ENCODE measurements around the gene ILF3. TPM values are rescaled to one million over a fixed set of nuclear protein-coding genes. Genes with fewer than 3 reads are reported as not detected.
A peak's percentile ranks its signal among the peaks of the same experiment; 100 is the strongest.

Gene ILF3
- total RNA-seq (100 to 1,000 TPM; 385 to 391 TPM), polyA plus RNA-seq (10 to 100 TPM; 79.6 to 99.1 (median 92.8) TPM), total RNA-seq (609 to 1,057 (median 692) reads per million in 6 experiments)

DNA sequence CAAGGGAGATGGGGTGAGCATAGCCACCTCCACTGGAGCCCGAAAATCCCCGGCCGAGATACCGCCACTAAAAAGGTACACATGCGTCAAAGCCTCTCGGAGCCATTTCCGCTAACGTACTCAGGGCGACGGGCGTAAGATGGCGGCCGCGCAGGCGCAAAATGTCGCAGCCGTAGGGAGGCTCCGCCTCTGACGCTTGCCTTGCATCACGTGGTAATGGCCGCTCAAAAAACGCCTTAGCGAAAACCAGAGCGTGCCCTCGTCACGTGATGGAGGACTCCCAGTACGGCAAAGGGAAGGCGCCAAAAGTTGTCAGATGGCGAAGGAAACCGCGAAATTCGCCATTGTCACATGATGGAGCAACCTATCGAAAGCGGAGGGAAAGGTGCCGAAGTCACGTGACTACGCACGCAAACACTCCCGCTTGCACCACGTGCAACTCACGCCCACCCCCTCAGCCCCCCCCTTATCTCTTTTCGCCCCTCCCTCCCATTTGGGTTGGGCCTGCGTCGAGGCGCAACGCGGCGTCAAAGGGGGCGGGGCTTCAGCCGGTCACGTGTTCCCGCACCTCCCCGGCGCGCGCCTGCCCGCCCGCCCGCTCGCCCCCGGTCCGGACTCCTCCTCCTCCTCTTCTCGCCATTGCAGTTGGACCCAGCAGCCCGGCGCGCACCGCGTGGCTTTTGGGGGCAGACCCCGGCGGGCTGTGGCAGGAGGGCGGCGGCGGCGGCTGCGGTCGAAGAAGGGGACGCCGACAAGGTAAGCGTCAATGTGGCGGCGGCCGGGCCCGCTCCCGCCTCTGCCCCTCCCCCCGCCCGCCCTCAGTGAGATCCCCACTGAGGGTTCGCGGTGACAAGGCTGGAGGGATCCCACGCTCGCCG, at the start of gene ILF3:
ILF3 (plus strand) TSS at position 615 of the 878 bp plus-strand sequence. CDS start 16,260 bp downstream, outside the sequence.
- no peaks in the 10 kb centered on the region for H3K9me3 Mint-ChIP-seq
- H3K4me1 Mint-ChIP-seq, result peaks cover 16 to 58% (median 44%) of the 10 kb centered on the region in 4 donors
- POLR2A ChIA-PET, result interaction anchor here (0.6 to 5.1 kb wide), 17 partner anchors 9 to 511 kb away, joined by 3 to 53 read pairs (median 4); partner anchors contain the start of genes DNM2, KRI1 and SLC44A2
- H3K36me3 Mint-ChIP-seq, result peaks cover 0 to 31% (median 3%) of the 10 kb centered on the region in 3 donors
- peaks cover 0 to 3% (median 0%) of the 10 kb centered on the region in 5 donors for H3K27me3 Mint-ChIP-seq
- DNase-seq (peak; percentile 97 to 100 (median 100)), ATAC-seq (peak; percentile 80 to 87)
- H3K4me3 Mint-ChIP-seq, result peak within 1 kb of the TSS; percentile 93 to 97 (median 96)
- peak within 1 kb of the TSS; percentile 97 to 100 (median 99) for H3K27ac Mint-ChIP-seq

DNA sequence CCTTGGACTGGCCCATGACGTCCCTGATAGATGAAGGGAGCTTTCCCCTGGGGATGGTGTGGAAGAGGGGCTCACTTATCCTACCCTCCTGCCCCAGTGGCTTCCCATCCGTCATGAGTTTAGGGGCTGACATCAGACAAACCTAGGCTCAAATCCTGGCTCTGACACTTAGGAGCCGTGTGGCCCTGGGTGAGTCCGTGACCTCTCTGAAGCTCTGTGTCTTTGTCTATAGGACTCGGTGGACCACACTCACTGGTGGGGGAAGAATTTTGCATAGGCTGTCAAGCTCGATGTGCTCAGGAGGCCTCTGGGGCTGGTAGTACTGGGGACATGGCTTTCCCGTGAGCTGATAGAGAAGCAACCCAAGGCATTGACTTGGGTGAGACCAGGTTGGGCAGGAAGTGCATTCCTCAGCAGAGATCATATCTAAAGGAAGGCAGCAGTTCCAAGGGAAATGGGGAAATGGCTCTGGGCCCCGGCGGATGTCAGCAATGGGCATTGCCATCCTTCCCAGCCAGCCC, 49.6 kb upstream of the ILF3 start:
- DNase-seq (peak in 3 of 10 donors; percentile 22 to 65 (median 36)), ATAC-seq (peak; percentile 1 to 3)
- Mint-ChIP-seq H3K4me3 (peak overlapping the region; percentile 91 to 100 (median 98)), H3K27ac (peak overlapping the region; percentile 96 to 100 (median 99)), H3K36me3 (peaks cover 0 to 10% (median 0%) of the 10 kb centered on the region in 3 donors), H3K27me3 (no peaks in the 10 kb centered on the region), H3K4me1 (peaks cover 15 to 51% (median 33%) of the 10 kb centered on the region in 4 donors), H3K9me3 (no peaks in the 10 kb centered on the region)
- POLR2A ChIA-PET, result interaction anchor here (0.7 to 5.0 kb wide), 15 partner anchors 12 to 266 kb away, joined by 3 to 106 read pairs (median 11); partner anchors contain the start of genes ATG4D, ILF3, KRI1 and TMED1

DNA sequence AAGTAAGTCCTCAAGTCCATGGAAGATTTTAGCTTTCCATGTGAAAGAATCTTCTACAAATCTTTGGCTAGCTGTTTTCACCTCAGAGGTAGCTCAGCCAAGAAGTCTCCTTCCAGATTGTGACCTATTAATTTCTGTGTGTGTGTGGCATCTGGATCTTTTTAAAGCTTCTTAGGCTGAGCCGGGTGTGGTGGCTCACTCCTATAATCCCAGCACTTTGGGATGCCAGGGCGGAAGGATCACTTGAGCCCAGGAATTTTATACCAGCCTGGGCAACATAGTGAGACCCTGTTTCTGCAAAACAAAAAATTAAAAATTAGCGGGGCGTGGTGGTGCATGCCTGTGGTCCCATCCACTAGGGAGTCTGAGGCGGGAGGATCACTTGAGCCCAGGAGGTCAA, 42.2 kb upstream of the ILF3 start:
- Mint-ChIP-seq H3K27ac (peak overlapping the region in 5 of 10 donors; percentile 14 to 66 (median 59)), H3K4me1 (peaks cover 5 to 64% (median 43%) of the 10 kb centered on the region in 4 donors), H3K36me3 (peaks cover 0 to 25% (median 2%) of the 10 kb centered on the region in 3 donors), H3K9me3 (no peaks in the 10 kb centered on the region), H3K27me3 (no peaks in the 10 kb centered on the region), H3K4me3 (peak overlapping the region in 3 of 10 donors; percentile 29 to 39 (median 32))
- no peak for ATAC-seq
- no peak for DNase-seq
- POLR2A ChIA-PET, result interaction anchor here (1.4 to 12.5 kb wide), 5 partner anchors 8 to 32 kb away, joined by 3 to 106 read pairs (median 4); no protein-coding TSS in a partner anchor

DNA sequence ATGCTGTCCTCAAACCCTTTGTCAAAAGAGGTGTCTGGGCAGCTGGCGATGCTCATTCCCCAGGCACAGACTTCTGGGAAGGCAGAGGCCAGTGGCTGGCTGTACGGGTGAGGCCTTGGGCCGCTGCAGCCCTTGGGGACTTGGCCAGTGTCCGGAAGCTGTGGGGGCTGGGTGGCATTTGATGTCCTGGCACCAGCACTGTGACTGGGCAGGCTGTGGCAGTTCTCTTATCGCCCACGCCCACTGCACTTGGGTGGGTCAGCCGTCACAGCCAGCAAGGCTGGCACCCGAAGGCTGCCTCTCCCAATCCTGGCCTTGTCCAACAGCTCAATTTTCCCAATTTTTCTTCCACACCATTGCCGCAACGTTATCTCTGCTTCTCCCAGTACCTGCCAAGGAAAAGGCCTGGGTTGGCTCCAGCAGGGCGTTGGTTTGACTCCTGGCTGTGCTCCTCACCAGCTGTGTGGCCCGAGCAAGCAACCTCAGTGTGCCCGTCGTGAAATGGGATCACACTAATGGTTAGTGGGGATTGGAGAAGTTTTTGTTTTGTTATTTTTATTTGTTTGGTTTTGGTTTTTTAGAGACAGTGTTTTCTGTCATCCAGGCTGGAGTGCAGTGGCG, 41.5 kb upstream of the ILF3 start:
- no peak for ATAC-seq
- no peak for DNase-seq
- Mint-ChIP-seq H3K27ac (peak overlapping the region in 9 of 10 donors; percentile 15 to 81 (median 62)), H3K9me3 (no peaks in the 10 kb centered on the region), H3K36me3 (peaks cover 0 to 24% (median 2%) of the 10 kb centered on the region in 3 donors), H3K4me3 (peak overlapping the region in 4 of 10 donors; percentile 11 to 62 (median 39)), H3K27me3 (no peaks in the 10 kb centered on the region), H3K4me1 (peaks cover 9 to 66% (median 48%) of the 10 kb centered on the region in 4 donors)
- POLR2A ChIA-PET, result interaction anchor here (0.5 to 12.5 kb wide), 6 partner anchors 8 to 32 kb away, joined by 3 to 106 read pairs (median 4); no protein-coding TSS in a partner anchor

DNA sequence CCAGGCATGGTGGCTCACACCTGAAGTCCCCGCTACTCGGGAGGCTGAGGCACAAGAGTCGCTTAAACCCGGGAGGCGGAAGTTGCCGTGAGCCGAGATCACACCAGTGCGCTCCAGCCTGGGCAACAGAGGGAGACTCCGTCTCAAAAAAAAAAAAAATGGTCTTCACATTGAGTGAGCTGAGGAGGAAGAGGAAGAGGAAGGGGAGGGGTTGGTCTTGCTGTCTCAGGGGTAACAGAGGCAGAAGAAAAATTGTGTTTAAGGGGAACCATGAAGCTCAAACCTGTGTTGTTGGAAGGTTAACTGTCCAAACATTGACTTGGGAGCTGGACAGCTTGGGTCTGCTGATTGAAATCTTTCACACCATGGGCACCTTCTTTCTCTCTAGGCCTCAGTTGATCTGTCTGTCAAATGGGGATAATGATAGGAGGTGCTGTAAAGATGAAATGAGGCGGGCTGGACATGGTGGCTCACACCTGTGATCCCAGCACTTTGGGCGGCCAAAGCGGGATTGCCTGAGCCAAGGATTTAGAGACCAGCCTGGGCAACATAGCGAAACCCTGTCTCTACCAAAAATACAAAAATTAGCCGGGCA, 38.6 kb upstream of the ILF3 start:
- Mint-ChIP-seq H3K27me3 (no peaks in the 10 kb centered on the region), H3K36me3 (peaks cover 0 to 41% (median 3%) of the 10 kb centered on the region in 3 donors), H3K4me1 (peaks cover 12 to 62% (median 50%) of the 10 kb centered on the region in 4 donors), H3K9me3 (no peaks in the 10 kb centered on the region), H3K4me3 (peak overlapping the region; percentile 41 to 84 (median 65)), H3K27ac (peak overlapping the region; percentile 34 to 92 (median 86))
- ATAC-seq, result peak; percentile 27 to 49
- POLR2A ChIA-PET, result interaction anchor here (0.6 to 12.5 kb wide), 2 partner anchors 12 to 36 kb away, joined by 8 to 106 read pairs; no protein-coding TSS in a partner anchor
- no peak for DNase-seq

DNA sequence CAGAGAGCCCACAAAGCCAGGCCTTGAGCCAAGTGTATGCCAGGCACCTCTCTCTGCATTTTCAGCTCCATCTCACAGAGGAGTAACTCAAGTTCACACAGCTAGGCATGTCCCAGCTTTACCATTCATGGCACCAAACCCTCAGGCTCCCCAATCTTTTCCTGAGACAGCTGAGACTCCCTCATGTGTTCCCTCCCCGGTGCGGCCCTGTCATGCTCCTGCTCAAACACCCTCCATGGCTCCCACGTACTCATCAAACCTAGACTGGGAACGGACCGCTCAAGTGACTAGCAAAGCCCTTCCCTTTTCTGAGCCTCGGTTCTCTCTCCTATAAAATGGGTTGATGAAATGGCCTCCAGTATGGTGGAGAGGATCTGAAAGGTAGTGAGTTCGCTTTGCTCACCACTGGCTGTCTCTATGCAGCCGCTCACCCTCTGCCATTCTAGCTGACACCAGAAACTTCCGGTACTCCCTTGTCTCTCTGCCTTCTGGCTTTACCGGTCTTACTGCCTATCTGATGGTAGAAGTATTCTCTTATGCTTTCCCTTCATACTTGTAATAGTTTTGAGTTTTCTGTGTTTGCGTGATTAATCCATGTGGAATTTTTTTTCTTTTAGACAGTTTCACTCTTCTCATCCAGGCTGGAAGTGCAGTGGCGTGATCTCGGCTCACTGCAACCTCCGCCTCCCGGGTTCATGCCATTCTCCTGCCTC, 36.6 kb upstream of the ILF3 start:
- no peaks in the 10 kb centered on the region for H3K27me3 Mint-ChIP-seq
- no peaks in the 10 kb centered on the region for H3K9me3 Mint-ChIP-seq
- peaks cover 23 to 68% (median 62%) of the 10 kb centered on the region in 4 donors for H3K4me1 Mint-ChIP-seq
- POLR2A ChIA-PET, result interaction anchor here (0.6 to 12.5 kb wide), 6 partner anchors 9 to 36 kb away, joined by 3 to 106 read pairs (median 4); no protein-coding TSS in a partner anchor
- no peak for DNase-seq
- peak overlapping the region; percentile 8 to 89 (median 86) for H3K27ac Mint-ChIP-seq
- no peak for ATAC-seq
- H3K4me3 Mint-ChIP-seq, result peak overlapping the region in 7 of 10 donors; percentile 9 to 55 (median 36)
- peaks cover 0 to 55% (median 3%) of the 10 kb centered on the region in 3 donors for H3K36me3 Mint-ChIP-seq

DNA sequence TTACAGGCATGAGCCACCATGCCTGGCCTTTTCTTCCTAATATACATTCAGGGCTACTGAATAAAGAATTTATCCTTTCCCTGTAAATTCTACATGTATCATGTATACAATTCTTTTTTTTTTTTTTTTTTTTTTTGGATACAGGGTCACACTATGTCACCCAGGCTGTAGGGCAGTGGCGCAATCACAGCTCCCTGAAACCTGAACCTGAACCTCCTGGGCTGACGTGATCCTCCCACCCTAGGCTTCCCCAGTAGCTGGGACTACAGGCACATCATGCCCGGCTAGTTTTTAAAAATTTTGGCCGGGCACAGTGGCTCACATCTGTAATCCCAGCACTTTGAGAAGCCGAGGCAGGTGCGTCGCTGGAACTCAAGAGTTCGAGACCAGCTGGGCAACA, 35.3 kb upstream of the ILF3 start:
- Mint-ChIP-seq H3K27ac (peak overlapping the region in 2 of 10 donors; percentile 56 to 88), H3K27me3 (no peaks in the 10 kb centered on the region), H3K9me3 (no peaks in the 10 kb centered on the region), H3K4me3 (no peak overlapping the region), H3K36me3 (peaks cover 0 to 45% (median 3%) of the 10 kb centered on the region in 3 donors), H3K4me1 (peaks cover 20 to 71% (median 60%) of the 10 kb centered on the region in 4 donors)
- ATAC-seq (no peak), DNase-seq (no peak)
- POLR2A ChIA-PET, result interaction anchor here (0.5 to 12.5 kb wide), 5 partner anchors 11 to 197 kb away, joined by 3 to 106 read pairs (median 5); no protein-coding TSS in a partner anchor

DNA sequence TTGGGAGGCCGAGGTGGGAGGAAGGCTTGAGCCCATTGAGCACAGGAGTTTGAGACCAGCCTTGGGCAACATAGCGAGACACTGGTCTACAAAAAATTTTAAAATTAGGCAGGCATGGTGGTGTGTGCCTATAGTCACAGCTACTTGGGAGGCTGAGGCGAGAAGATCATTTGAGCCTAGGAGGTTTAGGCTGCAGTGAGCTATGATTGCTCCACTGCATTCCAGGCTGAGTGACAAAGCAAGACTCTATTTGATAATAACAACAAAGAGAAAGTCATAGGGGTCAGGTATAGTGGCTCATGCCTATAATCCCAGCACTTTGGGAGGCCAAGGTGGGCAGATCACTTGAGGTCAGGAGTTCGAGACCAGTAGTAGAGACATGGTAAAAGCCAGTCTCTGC, 33.4 kb upstream of the ILF3 start:
- Mint-ChIP-seq H3K27ac (peak overlapping the region; percentile 58 to 87 (median 80)), H3K4me1 (peaks cover 21 to 71% (median 64%) of the 10 kb centered on the region in 4 donors), H3K4me3 (peak overlapping the region in 7 of 10 donors; percentile 4 to 51 (median 36)), H3K27me3 (no peaks in the 10 kb centered on the region), H3K9me3 (no peaks in the 10 kb centered on the region), H3K36me3 (peaks cover 0 to 38% (median 1%) of the 10 kb centered on the region in 3 donors)
- DNase-seq (no peak), ATAC-seq (no peak)
- POLR2A ChIA-PET, result interaction anchor here (0.6 to 12.5 kb wide), 5 partner anchors 8 to 30 kb away, joined by 3 to 106 read pairs (median 4); no protein-coding TSS in a partner anchor

DNA sequence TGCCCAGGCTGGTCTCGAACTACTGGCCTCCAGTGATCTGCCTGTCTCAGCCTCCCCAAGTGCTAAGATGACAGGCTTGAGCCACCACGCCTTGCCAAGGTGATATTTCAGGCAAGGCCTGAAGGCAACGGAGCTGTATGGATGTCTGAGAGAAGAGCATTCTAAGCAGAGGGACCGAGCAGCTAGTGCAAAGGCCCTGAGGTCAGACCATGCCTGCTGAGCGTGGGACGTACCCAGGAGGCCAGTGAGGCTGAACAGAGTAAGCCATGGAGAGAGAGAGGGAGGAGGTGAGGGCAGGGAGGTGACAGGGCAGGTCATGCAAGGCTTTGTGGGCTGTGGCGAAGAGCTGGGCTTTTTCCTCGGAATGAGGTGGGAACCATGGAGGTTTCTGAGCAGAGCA, 32.2 kb upstream of the ILF3 start:
- H3K27me3 Mint-ChIP-seq, result no peaks in the 10 kb centered on the region
- H3K4me3 Mint-ChIP-seq, result peak overlapping the region in 4 of 10 donors; percentile 4 to 69 (median 48)
- H3K36me3 Mint-ChIP-seq, result peaks cover 0 to 44% (median 1%) of the 10 kb centered on the region in 3 donors
- H3K9me3 Mint-ChIP-seq, result no peaks in the 10 kb centered on the region
- H3K4me1 Mint-ChIP-seq, result peaks cover 25 to 64% (median 61%) of the 10 kb centered on the region in 4 donors
- no peak for ATAC-seq
- POLR2A ChIA-PET, result interaction anchor here (1.2 to 12.5 kb wide), 3 partner anchors 18 to 31 kb away, joined by 3 to 106 read pairs (median 7); no protein-coding TSS in a partner anchor
- no peak for DNase-seq
- H3K27ac Mint-ChIP-seq, result peak overlapping the region; percentile 46 to 91 (median 87)

DNA sequence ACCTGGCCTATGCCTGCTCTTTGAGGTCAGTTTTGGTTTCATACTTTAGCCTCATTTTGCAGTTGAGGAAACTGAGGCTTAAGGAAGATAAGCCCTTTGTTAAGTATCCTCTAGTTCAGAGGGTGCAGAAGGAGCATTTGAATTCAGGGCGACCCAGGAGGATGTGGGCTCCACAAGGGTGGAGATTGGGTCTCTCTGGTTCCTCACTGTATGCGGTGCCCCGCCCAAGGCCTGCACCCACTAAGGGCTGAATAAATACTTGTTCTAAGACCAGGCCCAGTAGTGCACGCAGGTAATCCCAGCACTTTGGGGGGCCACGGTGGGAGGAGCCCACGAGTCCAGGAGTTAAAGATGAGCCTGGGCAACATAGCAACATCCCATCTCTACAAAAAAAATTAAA, 29.6 kb upstream of the ILF3 start:
- Mint-ChIP-seq H3K9me3 (no peaks in the 10 kb centered on the region), H3K27me3 (no peaks in the 10 kb centered on the region)

More for the DNA sequence above, 29.6 kb upstream of the ILF3 start:
- Mint-ChIP-seq H3K27ac (peak overlapping the region; percentile 81 to 92 (median 86)), H3K4me1 (peaks cover 22 to 57% (median 50%) of the 10 kb centered on the region in 4 donors), H3K4me3 (peak overlapping the region in 8 of 10 donors; percentile 39 to 81 (median 66)), H3K36me3 (peaks cover 0 to 49% (median 7%) of the 10 kb centered on the region in 3 donors)
- ATAC-seq, result peak; percentile 78 to 90
- POLR2A ChIA-PET, result interaction anchor here (0.5 to 2.0 kb wide), 6 partner anchors 8 to 73 kb away, joined by 3 to 12 read pairs (median 4); no protein-coding TSS in a partner anchor
- DNase-seq, result peak in 4 of 10 donors; percentile 19 to 40 (median 32)

Measured in naive thymus-derived CD8-positive, alpha-beta T cell (primary cell).